MM.1S (cell line): ENCODE measurements around the gene GRIA3.

Experiments
- CTCF ChIP-seq: fragments of 300-600 bp; sonication (generic); IDR thresholded peaks from 2 replicates; pipeline ENCODE4 v1.5.1; 2016; ENCODE audit warnings: antibody characterized with exemption, low read length, mixed read lengths
- EZH2 ChIP-seq: fragments of 300-600 bp; sonication (generic); optimal IDR thresholded peaks from 2 replicates; pipeline ENCODE3; 2017; ENCODE audit warnings: low read depth, mild to moderate bottlenecking, antibody characterized with exemption, low read length, mixed read lengths

- no peak for TF ChIP-seq CTCF
- no peak for TF ChIP-seq EZH2
These were observed 208.8 kb downstream of the GRIA3 start for GRCh38 chrX:123392921-123393320.
